HG03039 (cell line): ENCODE data around the gene SLC38A3.

Experiments used
- ATAC-seq: cut with Tn5 transposase; IDR thresholded peaks from one replicate; pipeline ENCODE4 v1.9.1; 2021; ENCODE audit warnings: mild to moderate bottlenecking, moderate library complexity; ENCODE audit not compliant: unreplicated experiment

SLC38A3 gene

DNA sequence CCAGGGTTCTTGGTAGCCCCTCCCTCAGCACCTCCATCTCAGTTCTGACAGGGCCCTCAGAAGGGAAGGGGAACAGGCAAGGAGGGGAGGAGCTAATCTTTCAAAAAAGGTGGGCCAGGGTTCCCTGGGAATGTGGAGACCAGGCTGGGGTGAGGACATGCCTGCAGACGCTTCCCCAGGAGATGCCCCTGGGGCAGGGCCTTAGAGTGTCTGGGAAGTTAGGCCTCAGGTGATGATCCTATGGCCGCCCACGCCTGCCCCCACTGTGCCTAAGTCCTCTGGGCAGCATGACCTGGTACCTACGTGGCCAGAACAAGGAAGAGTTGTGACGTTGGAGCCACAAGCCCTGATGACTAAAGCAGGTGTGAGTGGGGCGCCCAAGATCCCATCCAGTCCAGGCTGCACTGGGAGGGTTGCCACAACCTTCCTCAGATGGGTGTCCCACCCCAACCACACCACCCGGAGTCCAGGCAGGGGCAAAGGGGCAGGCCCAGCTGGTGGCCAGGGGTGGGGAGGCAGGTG is 60.0 kb downstream of the SLC38A3 start:
- ATAC-seq: no peak

DNA sequence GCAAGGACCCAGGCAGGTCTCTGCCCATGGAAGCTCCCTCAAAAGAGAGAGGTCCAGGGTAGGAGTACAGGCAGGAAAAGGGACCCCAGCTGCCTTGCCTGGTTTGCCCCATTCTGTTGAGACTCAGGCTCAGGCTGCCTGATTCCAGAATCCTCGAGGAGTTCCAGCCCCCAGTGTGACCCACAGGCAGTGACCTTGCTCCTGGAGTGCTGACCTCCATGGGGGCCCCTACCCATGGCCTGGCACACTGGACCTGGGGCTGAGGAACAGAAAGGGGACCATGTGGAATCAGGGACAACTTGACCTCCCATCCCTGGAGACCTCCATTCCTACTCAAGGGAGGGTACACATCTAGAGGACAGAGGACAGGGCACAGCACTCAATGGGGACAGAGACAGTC is 60.5 kb downstream of the SLC38A3 start:
- ATAC-seq: no peak

DNA sequence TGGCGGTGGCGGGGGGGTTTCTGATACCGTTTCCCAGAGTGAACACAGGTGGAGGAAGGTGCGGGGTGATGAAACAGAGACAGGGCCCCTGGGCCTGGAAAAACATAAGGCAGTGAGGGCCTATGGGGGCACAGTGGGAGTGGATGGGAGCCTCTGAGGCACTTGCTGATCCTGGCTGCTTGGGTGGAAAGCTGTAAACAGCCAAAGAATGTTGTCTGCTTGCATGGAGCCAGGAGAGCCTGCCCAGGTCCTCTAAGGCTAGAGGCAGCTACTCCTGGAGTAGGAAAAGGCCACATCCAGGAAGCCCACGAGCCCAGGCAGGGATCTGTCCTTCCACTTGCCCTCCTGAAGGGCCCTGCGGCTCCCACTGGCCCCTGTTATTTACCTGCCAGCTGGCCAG is 60.9 kb downstream of the SLC38A3 start:
- no peak for ATAC-seq

DNA sequence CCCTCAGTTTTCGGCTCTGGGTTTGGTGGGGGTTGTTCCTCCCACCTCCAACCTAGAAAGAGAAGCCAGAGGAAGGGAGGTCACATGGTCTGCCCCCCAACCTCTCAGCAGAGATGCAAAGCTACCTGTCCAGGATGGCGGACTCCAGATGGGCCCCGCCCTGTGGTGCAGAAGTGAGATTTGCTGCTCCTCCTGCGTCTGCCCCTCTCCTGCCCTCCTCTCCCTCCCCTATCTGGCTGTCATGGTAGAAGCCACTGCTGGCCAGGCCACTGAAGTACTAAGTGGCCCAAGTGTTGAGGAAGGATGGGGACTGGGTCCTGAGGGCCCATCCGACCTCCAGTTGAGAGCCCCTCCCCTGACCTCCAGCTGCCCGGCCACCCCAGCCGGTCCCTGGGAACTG is 61.8 kb downstream of the SLC38A3 start:
- ATAC-seq: no peak

DNA sequence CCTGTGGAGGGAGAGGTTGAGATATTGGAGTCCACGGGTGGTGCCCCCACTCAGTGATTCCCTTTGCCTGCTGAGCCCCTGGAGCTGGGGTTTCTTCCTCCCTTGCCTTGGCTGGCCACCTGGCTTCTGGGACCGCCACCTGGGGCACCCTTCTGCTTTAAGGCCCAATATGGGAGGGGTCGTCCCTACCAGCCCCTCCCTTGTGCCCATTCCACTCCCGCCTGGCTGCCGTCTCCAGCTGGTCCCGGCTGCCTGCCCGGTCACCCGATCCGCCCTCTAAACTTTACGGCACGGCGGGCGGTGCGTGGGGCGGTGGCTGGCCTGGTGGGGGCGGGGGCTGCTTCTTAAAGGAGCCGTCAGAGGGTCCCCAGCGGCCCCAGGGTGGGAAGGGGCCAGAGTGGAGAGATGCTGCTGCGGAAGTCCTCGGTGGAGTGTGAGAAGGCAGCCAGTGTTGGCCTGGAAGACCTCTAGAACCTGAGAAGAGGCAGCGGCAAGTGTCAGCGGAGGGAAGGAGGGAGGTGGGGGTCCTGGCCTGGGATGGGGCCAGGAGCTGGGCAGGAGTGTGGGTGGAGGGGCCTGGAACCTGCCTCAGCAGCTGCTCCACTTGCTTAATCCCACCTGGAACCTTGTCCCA is 62.3 kb downstream of the SLC38A3 start:
- no peak for ATAC-seq

DNA sequence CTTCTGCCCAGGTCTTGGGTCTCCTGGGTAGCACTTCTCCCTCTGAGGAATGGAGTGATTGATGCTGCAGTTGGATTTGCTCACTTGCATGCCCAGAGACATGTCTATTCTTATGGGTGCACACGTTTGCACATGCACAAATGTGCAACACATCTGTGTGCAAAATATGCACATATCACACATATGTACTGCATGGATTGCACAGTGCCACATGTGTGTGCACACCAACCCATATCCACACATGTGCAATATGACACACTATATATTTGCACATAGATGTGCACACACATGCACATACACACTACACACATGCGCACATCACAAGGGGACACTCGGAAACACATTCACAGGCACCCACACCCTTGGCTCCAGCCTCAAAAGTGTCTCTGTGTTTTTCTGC is 63.2 kb downstream of the SLC38A3 start:
- ATAC-seq: no peak

DNA sequence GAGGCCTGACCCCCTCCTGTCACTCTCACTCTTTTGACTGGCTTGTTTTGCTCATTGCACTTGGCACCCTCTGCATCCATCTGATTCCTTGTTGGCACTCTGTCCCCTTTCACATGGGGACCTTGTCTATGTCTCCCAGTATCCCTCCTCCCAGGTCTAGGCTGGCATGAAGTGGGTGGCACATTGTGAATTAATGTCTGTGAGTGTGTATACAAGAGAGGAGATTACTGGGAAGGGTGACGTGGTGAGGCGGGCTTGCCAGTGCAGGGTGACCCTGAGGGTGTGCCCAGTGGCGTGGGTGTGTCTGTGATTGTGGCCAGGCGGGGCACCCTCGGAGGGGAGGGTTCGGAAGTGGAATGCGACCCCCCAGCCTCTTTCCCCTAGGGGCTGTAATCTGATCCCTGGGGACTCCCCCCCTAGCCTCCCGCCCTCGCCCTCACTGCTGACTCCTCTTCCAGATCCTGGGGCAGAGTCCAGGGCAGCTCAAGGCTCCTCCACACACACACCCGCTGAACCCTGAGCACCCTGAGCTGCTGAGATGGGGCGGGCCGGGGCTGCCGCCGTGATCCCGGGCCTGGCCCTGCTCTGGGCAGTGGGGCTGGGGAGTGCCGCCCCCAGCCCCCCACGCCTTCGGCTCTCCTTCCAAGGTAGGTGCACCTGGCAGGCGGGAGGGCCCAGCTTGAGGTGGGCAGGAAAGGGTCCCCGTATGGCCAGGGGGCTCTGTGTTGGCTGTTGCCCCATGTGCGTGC is 63.8 kb downstream of the SLC38A3 start, which contains the start of gene SEMA3B:
Gene SEMA3B (plus strand): TSS at position 445 of the 749 bp plus-strand sequence. CDS start 94 bp downstream, at position 539.
- no peak for ATAC-seq

DNA sequence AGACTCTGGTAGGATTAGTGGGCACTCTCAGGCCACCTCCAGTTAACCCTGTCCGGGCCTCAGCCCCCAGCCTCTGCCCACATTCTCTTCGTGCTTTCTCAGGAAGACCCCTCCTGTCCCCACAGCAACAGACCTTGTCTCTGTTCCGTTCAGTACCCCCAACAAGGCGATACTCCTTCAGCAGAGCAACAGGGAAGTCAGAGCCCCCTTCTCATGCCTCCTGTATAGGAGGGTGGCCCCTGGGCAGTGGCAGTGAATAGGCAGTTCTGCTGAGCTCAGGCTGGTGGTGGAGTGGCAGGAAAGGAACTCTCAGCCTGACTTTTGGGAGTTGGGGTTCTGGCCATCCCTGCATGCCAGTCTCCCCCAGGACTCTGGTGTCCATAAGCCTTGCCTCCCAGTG is 64.4 kb downstream of the SLC38A3 start:
- no peak for ATAC-seq

DNA sequence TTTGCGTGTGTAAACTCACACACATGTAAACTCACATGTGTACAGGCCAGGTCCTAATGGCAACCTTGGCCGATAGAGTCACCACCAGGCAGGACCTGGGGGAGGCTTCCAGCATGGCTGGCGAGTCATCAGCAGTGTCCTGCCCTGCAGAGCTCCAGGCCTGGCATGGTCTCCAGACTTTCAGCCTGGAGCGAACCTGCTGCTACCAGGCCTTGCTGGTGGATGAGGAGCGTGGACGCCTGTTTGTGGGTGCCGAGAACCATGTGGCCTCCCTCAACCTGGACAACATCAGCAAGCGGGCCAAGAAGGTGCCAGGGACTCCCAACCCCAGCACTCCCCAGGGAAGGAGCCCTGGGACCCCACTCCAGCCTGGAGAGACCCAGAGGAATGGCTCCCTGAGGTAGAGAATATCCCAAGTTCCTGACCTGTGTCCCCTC is 64.9 kb downstream of the SLC38A3 start:
- no peak for ATAC-seq

DNA sequence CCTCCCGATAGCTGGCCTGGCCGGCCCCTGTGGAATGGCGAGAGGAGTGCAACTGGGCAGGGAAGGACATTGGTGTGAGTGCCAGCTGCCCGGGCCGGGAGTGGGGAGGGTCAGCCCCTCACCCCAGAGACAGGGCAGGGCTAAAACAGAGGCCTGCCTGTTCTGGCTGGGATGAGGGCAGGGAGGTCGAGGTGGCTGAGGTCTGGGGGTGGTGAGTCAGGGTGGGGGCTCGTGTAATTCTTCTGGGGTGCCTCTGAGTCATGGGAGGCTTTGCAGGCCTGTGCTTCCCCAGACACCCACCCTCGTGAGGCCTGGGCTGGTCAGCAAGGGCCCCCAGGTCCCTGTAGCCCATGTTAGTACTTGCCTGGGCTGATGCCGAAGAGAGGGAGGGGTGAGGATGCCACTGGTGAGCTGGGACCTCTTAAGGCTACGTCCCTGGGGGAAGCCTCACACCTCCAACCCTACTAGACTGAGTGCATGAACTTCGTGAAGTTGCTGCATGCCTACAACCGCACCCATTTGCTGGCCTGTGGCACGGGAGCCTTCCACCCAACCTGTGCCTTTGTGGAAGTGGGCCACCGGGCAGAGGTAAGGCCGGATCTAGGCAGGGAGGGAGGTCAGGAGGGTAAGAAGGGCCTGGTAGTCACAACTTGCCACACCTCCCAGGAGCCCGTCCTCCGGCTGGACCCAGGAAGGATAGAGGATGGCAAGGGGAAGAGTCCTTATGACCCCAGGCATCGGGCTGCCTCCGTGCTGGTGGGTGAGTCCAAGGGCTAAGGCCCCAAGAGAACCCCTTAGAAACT is 65.6 kb downstream of the SLC38A3 start:
- ATAC-seq: no peak
